Panc1 (cell line): ENCODE data around the gene KCNQ1. TPM values are rescaled to one million over a fixed set of nuclear protein-coding genes. Genes with fewer than 3 reads are reported as not detected.

Source experiments
- ATAC-seq: fragments of 200-7000 bp; cut with Tn5 transposase; 2 replicates; pipeline ENCODE4 v1.9.1; 2020; ENCODE audit warnings: mild to moderate bottlenecking, moderate library complexity
- BruUV-seq: library from RNA; stranded (reverse); fragments of 400-500 nt; replicated peaks from 2 replicates; lab custom pipeline; 2021; lab: Mats Ljungman, UMichigan
- CTCF ChIA-PET: fragments of 300-600 bp; sonication (Branson Sonifier 250); formaldehyde crosslinking; loops from one replicate; lab custom pipeline; 2022; ENCODE audit warnings: antibody characterized with exemption; lab: Charles Lee
- POLR2A ChIA-PET: fragments of 300-600 bp; sonication (Branson Sonifier 250); formaldehyde crosslinking; loops from one replicate; lab custom pipeline; 2022; ENCODE audit warnings: antibody characterized with exemption; lab: Charles Lee
- DNase-seq: peaks from one replicate; pipeline ENCODE4 v3.0.0-alpha.2; 2010; ENCODE audit warnings: low read depth, low spot score
- H3K27ac ChIP-seq: 2 replicates; pipeline ENCODE4 v1.5.1; 2011; ENCODE audit warnings: mild to moderate bottlenecking, low read length, inconsistent platforms
- H3K27me3 ChIP-seq: fragments of 200-500 bp; sonication (Bioruptor generic); 2 replicates; pipeline ENCODE4 v1.6.0; 2014; ENCODE audit warnings: low read length, inconsistent platforms; ENCODE audit not compliant: control insufficient read depth, insufficient read depth
- H3K36me3 ChIP-seq: fragments of 200-500 bp; sonication (Bioruptor generic); 2 replicates; pipeline ENCODE4 v1.5.1; 2014; ENCODE audit warnings: inconsistent platforms, mild to moderate bottlenecking, low read length, moderate library complexity; ENCODE audit not compliant: control insufficient read depth, insufficient read depth
- H3K4me1 ChIP-seq: 2 replicates; pipeline ENCODE4 v1.5.1; 2011; ENCODE audit warnings: inconsistent platforms, mild to moderate bottlenecking, low read length, moderate library complexity; ENCODE audit not compliant: control insufficient read depth, insufficient read depth
- H3K4me3 ChIP-seq, 2 experiments: 2 replicates each; pipeline ENCODE4 v1.5.1; 2011 to 2012; ENCODE audit warnings: low read depth in 2 of 2, low read length in 2 of 2, mild to moderate bottlenecking in 2 of 2, inconsistent platforms in 1 of 2, moderate library complexity in 1 of 2
- H3K9me3 ChIP-seq: fragments of 200-500 bp; sonication (Bioruptor generic); 2 replicates; pipeline ENCODE4 v1.5.1; 2014; ENCODE audit warnings: low read depth, mild to moderate bottlenecking, inconsistent platforms, low read length, moderate library complexity; ENCODE audit not compliant: control insufficient read depth, insufficient read depth
- POLR2AphosphoS5 ChIP-seq: IDR thresholded peaks from 2 replicates; pipeline ENCODE4 v1.6.1; 2012; ENCODE audit warnings: mild to moderate bottlenecking, low read depth, low read length, moderate library complexity
- SIN3A ChIP-seq: IDR thresholded peaks from 2 replicates; pipeline ENCODE4 v1.6.1; 2012; ENCODE audit warnings: low read depth, mild to moderate bottlenecking, low read length, moderate library complexity, borderline replicate concordance; ENCODE audit not compliant: insufficient read depth
- TCF7L2 ChIP-seq: IDR thresholded peaks from 2 replicates; pipeline ENCODE4 v1.6.1; 2011; ENCODE audit warnings: mild to moderate bottlenecking, low read depth, low read length, inconsistent platforms
- in situ Hi-C: cut with HindIII; loops from 2 replicates; pipeline ENCODE4 v1.10.0; 2016; ENCODE audit warnings: low sequenced_read_pairs, low pct_unique_long_range_greater_than_20kb
- intact Hi-C: fragments of 100-400 bp; cut with micrococcal nuclease; formaldehyde crosslinking; loops from one replicate; pipeline ENCODE4 v1.10.0; 2022; ENCODE audit not compliant: unreplicated experiment
- total RNA-seq: library from RNA; stranded (reverse); gene quantifications from one replicate; pipeline ENCODE4 v1.2.1, GENCODE V29; 2021; ENCODE audit not compliant: unreplicated experiment
- TF ChIP-seq, protein P1 (sequence below): fragments of 450-650 bp; IDR thresholded peaks from 2 replicates; pipeline ENCODE4 v1.5.1; 2017; ENCODE audit warnings: mild to moderate bottlenecking
- TF ChIP-seq, protein P2 (sequence below), 2 experiments: IDR thresholded peaks; 2 replicates each; pipeline ENCODE4 v1.6.1; 2011 to 2012; ENCODE audit warnings: low read depth in 2 of 2, control low read depth in 1 of 2, low read length in 1 of 2, mild to moderate bottlenecking in 1 of 2, moderate library complexity in 1 of 2; ENCODE audit not compliant: insufficient read depth in 1 of 2

Gene KCNQ1
- total RNA-seq, 1 experiment from 2014 or later, result 1.0 TPM

DNA sequence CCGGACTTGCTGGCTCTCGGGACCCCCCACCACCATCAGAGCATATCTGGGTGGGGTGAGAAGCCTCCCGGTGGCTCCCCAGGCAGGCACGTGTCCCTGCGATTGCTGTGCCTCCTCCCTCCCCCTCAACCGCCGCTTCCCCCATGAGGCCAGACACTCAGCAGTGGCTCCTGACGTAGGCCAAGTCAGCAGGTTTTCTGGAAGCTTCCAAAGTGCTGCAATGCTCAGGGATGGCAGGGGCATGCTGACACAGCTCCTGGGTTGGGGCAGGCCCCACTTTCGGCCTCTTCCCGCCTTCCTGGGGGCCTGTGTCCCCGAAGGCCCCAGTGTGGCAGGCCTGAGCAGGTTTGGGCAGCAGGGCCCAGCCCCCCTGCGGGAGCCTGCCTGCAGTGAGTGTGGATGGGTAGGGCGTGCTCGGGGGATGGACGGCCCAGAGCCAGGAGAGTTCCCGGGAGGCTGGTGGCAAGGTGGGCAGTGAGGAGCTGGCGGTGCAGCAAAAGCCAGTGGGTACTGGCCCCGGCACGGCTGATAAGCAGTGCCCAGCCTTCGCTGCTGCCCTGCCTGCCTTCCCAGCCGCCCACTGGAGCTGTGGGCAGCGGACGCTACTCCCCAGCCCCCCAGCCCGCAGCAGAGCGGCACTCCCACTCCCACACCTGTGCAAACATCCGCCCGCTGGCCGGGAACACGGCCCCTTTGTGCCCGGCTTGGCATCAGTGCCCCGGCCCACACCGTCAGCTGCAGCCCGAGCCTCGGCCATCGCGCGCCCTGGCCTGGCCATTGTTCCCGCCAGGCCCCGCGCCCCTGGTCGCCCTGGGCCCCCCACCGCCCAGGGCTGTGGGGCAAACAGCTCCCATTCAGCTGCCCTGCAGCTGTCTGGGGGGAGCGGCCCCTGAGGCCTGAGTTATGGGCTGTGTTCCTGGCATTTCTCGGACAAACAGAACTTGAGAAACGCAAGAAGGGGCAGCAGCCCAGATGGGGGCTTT, 130.0 kb downstream of the KCNQ1 start:
- BruUV-seq, result no TSS peak
- ChIA-PET CTCF (interaction anchor here (0.9 kb wide), 1 partner anchor 282 kb away, joined by 3 read pairs; no protein-coding TSS in a partner anchor), POLR2A (no interaction called here)
- no peak for DNase-seq
- Histone ChIP-seq H3K36me3 (no peaks in the 10 kb centered on the region), H3K4me1 (no peaks in the 10 kb centered on the region), H3K27ac (no peak overlapping the region), H3K9me3 (no peaks in the 10 kb centered on the region), H3K27me3 (no peaks in the 10 kb centered on the region), H3K4me3 (no peak overlapping the region)
- ATAC-seq, result no peak
- intact Hi-C loops, result no loop called here
- in situ Hi-C loops, result no loop called here
- TF ChIP-seq, protein P1, sequence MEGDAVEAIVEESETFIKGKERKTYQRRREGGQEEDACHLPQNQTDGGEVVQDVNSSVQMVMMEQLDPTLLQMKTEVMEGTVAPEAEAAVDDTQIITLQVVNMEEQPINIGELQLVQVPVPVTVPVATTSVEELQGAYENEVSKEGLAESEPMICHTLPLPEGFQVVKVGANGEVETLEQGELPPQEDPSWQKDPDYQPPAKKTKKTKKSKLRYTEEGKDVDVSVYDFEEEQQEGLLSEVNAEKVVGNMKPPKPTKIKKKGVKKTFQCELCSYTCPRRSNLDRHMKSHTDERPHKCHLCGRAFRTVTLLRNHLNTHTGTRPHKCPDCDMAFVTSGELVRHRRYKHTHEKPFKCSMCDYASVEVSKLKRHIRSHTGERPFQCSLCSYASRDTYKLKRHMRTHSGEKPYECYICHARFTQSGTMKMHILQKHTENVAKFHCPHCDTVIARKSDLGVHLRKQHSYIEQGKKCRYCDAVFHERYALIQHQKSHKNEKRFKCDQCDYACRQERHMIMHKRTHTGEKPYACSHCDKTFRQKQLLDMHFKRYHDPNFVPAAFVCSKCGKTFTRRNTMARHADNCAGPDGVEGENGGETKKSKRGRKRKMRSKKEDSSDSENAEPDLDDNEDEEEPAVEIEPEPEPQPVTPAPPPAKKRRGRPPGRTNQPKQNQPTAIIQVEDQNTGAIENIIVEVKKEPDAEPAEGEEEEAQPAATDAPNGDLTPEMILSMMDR, result no peak

DNA sequence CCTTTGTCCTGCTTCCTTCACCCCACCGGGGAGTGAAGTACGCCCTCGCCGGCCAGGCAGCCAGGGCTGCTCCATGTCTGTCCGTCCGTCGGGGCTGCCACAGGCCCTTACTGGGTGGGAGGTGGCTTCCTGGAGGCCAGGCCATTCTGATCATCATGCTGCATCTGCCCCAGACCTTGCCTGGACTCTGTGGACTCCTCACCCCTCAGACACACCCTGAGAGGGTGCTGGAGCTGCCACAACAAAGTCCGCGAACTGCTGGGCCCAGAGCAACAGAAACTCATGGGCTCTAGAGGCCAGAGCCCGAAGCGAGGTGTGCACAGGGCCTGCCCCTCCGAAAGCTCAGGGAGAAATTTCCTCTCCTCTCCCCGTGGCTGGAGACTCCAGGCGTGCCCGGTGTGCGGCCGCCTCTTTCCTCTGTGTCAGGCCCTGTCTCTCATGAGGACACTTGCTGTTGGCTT, 130.8 kb downstream of the KCNQ1 start:
- TF ChIP-seq POLR2AphosphoS5 (no peak), TCF7L2 (no peak), SIN3A (no peak)
- TF ChIP-seq, protein P2, sequence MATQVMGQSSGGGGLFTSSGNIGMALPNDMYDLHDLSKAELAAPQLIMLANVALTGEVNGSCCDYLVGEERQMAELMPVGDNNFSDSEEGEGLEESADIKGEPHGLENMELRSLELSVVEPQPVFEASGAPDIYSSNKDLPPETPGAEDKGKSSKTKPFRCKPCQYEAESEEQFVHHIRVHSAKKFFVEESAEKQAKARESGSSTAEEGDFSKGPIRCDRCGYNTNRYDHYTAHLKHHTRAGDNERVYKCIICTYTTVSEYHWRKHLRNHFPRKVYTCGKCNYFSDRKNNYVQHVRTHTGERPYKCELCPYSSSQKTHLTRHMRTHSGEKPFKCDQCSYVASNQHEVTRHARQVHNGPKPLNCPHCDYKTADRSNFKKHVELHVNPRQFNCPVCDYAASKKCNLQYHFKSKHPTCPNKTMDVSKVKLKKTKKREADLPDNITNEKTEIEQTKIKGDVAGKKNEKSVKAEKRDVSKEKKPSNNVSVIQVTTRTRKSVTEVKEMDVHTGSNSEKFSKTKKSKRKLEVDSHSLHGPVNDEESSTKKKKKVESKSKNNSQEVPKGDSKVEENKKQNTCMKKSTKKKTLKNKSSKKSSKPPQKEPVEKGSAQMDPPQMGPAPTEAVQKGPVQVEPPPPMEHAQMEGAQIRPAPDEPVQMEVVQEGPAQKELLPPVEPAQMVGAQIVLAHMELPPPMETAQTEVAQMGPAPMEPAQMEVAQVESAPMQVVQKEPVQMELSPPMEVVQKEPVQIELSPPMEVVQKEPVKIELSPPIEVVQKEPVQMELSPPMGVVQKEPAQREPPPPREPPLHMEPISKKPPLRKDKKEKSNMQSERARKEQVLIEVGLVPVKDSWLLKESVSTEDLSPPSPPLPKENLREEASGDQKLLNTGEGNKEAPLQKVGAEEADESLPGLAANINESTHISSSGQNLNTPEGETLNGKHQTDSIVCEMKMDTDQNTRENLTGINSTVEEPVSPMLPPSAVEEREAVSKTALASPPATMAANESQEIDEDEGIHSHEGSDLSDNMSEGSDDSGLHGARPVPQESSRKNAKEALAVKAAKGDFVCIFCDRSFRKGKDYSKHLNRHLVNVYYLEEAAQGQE (IDR thresholded peaks at IDR 0.05; ENCODE audit: insufficient read depth in 1 of 2, low read depth in 2 of 2, low read length in 1 of 2), result no peak
- TF ChIP-seq, protein P1, result no peak
- CTCF ChIA-PET, result no interaction called here
- Histone ChIP-seq H3K27me3 (no peaks in the 10 kb centered on the region), H3K9me3 (no peaks in the 10 kb centered on the region), H3K36me3 (no peaks in the 10 kb centered on the region), H3K4me3 (no peak overlapping the region), H3K27ac (no peak overlapping the region), H3K4me1 (no peaks in the 10 kb centered on the region)
- no TSS peak for BruUV-seq
- POLR2A ChIA-PET, result no interaction called here
- intact Hi-C loops, result no loop called here
- DNase-seq, result no peak
- ATAC-seq, result no peak
- in situ Hi-C loops, result no loop called here
